Colonic mucosa (tissue), 4 donors: ENCODE results near the gene ATAD2B. TPM values are rescaled to one million over a fixed set of nuclear protein-coding genes. Genes with fewer than 3 reads are reported as not detected.

Source experiments
- DNase-seq: peaks from one replicate; pipeline ENCODE4 v3.0.0-alpha.2; 2020
- H3K27ac ChIP-seq: fragments of 200-600 bp; one replicate; pipeline ENCODE4 v1.8.0; 2021
- H3K27me3 ChIP-seq: fragments of 200-600 bp; one replicate; pipeline ENCODE4 v1.8.0; 2021
- H3K36me3 ChIP-seq: fragments of 200-600 bp; one replicate; pipeline ENCODE4 v1.8.0; 2021
- H3K4me1 ChIP-seq: fragments of 200-600 bp; one replicate; pipeline ENCODE4 v1.8.0; 2021; ENCODE audit warnings: mild to moderate bottlenecking
- H3K4me3 ChIP-seq: fragments of 200-600 bp; one replicate; pipeline ENCODE4 v1.8.0; 2021
- H3K9ac ChIP-seq, 2 donors: one replicate each; pipeline ENCODE4 v1.7.0; 2013; ENCODE audit warnings: control low read depth in 2 of 2, low read depth in 2 of 2, low read length in 2 of 2
- H3K9me3 ChIP-seq: fragments of 200-600 bp; one replicate; pipeline ENCODE4 v1.8.0; 2021
- CTCF ChIP-seq: fragments of 200-600 bp; IDR thresholded peaks from one replicate; pipeline ENCODE4 v1.8.0; 2022; ENCODE audit warnings: antibody characterized with exemption, mild to moderate bottlenecking
- intact Hi-C: fragments of 100-400 bp; cut with DNase I; formaldehyde crosslinking; loops from one replicate; pipeline ENCODE4 v1.14.1; 2022
- total RNA-seq, 2 donors: library from RNA; stranded (reverse); fragmentation: NEBNext Ultra II Directional in 1 of 2; extraction: Animal tissue kit (Norgen Biotek cat#: 25700) in 1 of 2; gene quantifications; one replicate each; pipeline ENCODE4 v1.2.1, GENCODE V29; 2021
- donor health status: healthy.
- donor health status: DM: no; HTN: no; CAD: no.
- donor health status: DM: no; HTN: no; CAD: no.

ATAD2B gene
- total RNA-seq, 2 donors from 2014 or later, result 19.2 to 21.7 TPM

- H3K36me3 ChIP-seq, result no peaks in the 10 kb centered on the region
- no peaks in the 10 kb centered on the region for H3K27me3 ChIP-seq
- no peaks in the 10 kb centered on the region for H3K9me3 ChIP-seq
- no peak for DNase-seq
- no peak overlapping the region for H3K27ac ChIP-seq
- H3K9ac ChIP-seq, result no peak overlapping the region
- H3K4me1 ChIP-seq, result no peaks in the 10 kb centered on the region
- no peak for TF ChIP-seq CTCF
- no peak overlapping the region for H3K4me3 ChIP-seq
- intact Hi-C loops, result no loop called here
Observed at GRCh38 chr2:23767876-23768621, 158.9 kb downstream of the ATAD2B start.

- H3K4me1 ChIP-seq, result no peaks in the 10 kb centered on the region
- no peaks in the 10 kb centered on the region for H3K36me3 ChIP-seq
- TF ChIP-seq CTCF, result no peak
- H3K9ac ChIP-seq, result no peak overlapping the region
- no peak for DNase-seq
- intact Hi-C loops, result no loop called here
- no peak overlapping the region for H3K4me3 ChIP-seq
- no peaks in the 10 kb centered on the region for H3K9me3 ChIP-seq
- H3K27ac ChIP-seq, result no peak overlapping the region
- no peaks in the 10 kb centered on the region for H3K27me3 ChIP-seq
Observed at GRCh38 chr2:23762141-23762540, 164.8 kb downstream of the ATAD2B start.

- no peak for TF ChIP-seq CTCF
- Histone ChIP-seq H3K9ac (no peak overlapping the region), H3K4me3 (no peak overlapping the region), H3K36me3 (no peaks in the 10 kb centered on the region), H3K27ac (no peak overlapping the region), H3K27me3 (no peaks in the 10 kb centered on the region), H3K9me3 (no peaks in the 10 kb centered on the region), H3K4me1 (no peaks in the 10 kb centered on the region)
- no peak for DNase-seq
- intact Hi-C loops, result no loop called here
Observed at GRCh38 chr2:23761638-23762037, 165.3 kb downstream of the ATAD2B start.

- no peak overlapping the region for H3K27ac ChIP-seq
- no peak for DNase-seq
- H3K9me3 ChIP-seq, result no peaks in the 10 kb centered on the region
- H3K4me1 ChIP-seq, result no peaks in the 10 kb centered on the region
- no peaks in the 10 kb centered on the region for H3K36me3 ChIP-seq
- TF ChIP-seq CTCF, result no peak
- intact Hi-C loops, result no loop called here
- H3K4me3 ChIP-seq, result no peak overlapping the region
- H3K9ac ChIP-seq, result no peak overlapping the region
- no peaks in the 10 kb centered on the region for H3K27me3 ChIP-seq
Observed at GRCh38 chr2:23760736-23761135, 166.2 kb downstream of the ATAD2B start.

- Histone ChIP-seq H3K9me3 (no peaks in the 10 kb centered on the region), H3K27ac (no peak overlapping the region), H3K4me1 (no peaks in the 10 kb centered on the region), H3K36me3 (no peaks in the 10 kb centered on the region), H3K9ac (no peak overlapping the region), H3K27me3 (no peaks in the 10 kb centered on the region), H3K4me3 (no peak overlapping the region)
- intact Hi-C loops, result no loop called here
- DNase-seq, result peak; percentile 21
- TF ChIP-seq CTCF, result no peak
Observed at GRCh38 chr2:23757686-23758433, 169.1 kb downstream of the ATAD2B start.
